Calu3 (cell line): ENCODE data around the gene IFNG-AS1. TPM values are rescaled to one million over a fixed set of nuclear protein-coding genes. Genes with fewer than 3 reads are reported as not detected.

Experiments
- BruUV-seq: library from RNA; stranded (reverse); fragments of 400-500 nt; replicated peaks from 2 replicates; lab custom pipeline; 2021; lab: Mats Ljungman, UMichigan
- CTCF ChIA-PET: fragments of 300-600 bp; sonication (Branson Sonifier 250); formaldehyde crosslinking; loops from one replicate; lab custom pipeline; 2022; ENCODE audit warnings: antibody characterized with exemption; lab: Charles Lee
- DNase-seq: peaks from one replicate; pipeline ENCODE4 v3.0.0; 2022
- H3K27ac Mint-ChIP-seq: one replicate; pipeline ENCODE4 v1.8.0; 2022; ENCODE audit warnings: mixed read lengths; ENCODE audit not compliant: unreplicated experiment
- H3K27me3 Mint-ChIP-seq: one replicate; pipeline ENCODE4 v1.8.0; 2022; ENCODE audit warnings: mixed read lengths; ENCODE audit not compliant: unreplicated experiment
- H3K36me3 Mint-ChIP-seq: one replicate; pipeline ENCODE4 v1.8.0; 2022; ENCODE audit warnings: mild to moderate bottlenecking, moderate library complexity, mixed read lengths; ENCODE audit not compliant: insufficient read depth, unreplicated experiment
- H3K4me1 Mint-ChIP-seq: one replicate; pipeline ENCODE4 v1.8.0; 2022; ENCODE audit warnings: mild to moderate bottlenecking, low read depth, mixed read lengths; ENCODE audit not compliant: unreplicated experiment
- H3K4me3 Mint-ChIP-seq: one replicate; pipeline ENCODE4 v1.8.0; 2022; ENCODE audit warnings: mild to moderate bottlenecking, low read depth, moderate library complexity, mixed read lengths; ENCODE audit not compliant: unreplicated experiment
- H3K9me3 Mint-ChIP-seq: one replicate; pipeline ENCODE4 v1.8.0; 2022; ENCODE audit warnings: low read depth, mixed read lengths; ENCODE audit not compliant: unreplicated experiment
- intact Hi-C: fragments of 100-400 bp; cut with micrococcal nuclease; formaldehyde crosslinking; loops from one replicate; pipeline ENCODE4 v1.10.0; 2022; ENCODE audit not compliant: unreplicated experiment
- total RNA-seq: library from RNA; stranded (reverse); gene quantifications from 2 replicates; pipeline ENCODE4 v1.2.3, GENCODE V29; 2022
- TF ChIP-seq, protein P1 (sequence below): fragments of 200-600 bp; IDR thresholded peaks from one replicate; pipeline ENCODE4 v1.8.0; 2022; ENCODE audit warnings: antibody characterized with exemption; ENCODE audit not compliant: unreplicated experiment

IFNG-AS1 gene
- total RNA-seq, 1 experiment from 2014 or later = not detected

GRCh38 chr12:67999244-67999643 is 10.0 kb downstream of the IFNG-AS1 start:
- TF ChIP-seq, protein P1, sequence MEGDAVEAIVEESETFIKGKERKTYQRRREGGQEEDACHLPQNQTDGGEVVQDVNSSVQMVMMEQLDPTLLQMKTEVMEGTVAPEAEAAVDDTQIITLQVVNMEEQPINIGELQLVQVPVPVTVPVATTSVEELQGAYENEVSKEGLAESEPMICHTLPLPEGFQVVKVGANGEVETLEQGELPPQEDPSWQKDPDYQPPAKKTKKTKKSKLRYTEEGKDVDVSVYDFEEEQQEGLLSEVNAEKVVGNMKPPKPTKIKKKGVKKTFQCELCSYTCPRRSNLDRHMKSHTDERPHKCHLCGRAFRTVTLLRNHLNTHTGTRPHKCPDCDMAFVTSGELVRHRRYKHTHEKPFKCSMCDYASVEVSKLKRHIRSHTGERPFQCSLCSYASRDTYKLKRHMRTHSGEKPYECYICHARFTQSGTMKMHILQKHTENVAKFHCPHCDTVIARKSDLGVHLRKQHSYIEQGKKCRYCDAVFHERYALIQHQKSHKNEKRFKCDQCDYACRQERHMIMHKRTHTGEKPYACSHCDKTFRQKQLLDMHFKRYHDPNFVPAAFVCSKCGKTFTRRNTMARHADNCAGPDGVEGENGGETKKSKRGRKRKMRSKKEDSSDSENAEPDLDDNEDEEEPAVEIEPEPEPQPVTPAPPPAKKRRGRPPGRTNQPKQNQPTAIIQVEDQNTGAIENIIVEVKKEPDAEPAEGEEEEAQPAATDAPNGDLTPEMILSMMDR = no peak
- intact Hi-C loops = no loop called here
- BruUV-seq = no TSS peak
- Mint-ChIP-seq H3K36me3 (no peaks in the 10 kb centered on the region), H3K27me3 (no peaks in the 10 kb centered on the region), H3K4me3 (no peak overlapping the region), H3K27ac (no peak overlapping the region), H3K4me1 (no peaks in the 10 kb centered on the region), H3K9me3 (peaks cover 2% of the 10 kb centered on the region)
- CTCF ChIA-PET = interaction anchor here (0.5 kb wide), 1 partner anchor 162 kb away, joined by 3 read pairs; no protein-coding TSS in a partner anchor
- no peak for DNase-seq

- intact Hi-C loops = loop anchor here (5.0 kb wide), 1 partner anchor 644 kb away; no protein-coding TSS in a partner anchor
- H3K27me3 Mint-ChIP-seq = no peaks in the 10 kb centered on the region
- no peak overlapping the region for H3K4me3 Mint-ChIP-seq
- TF ChIP-seq, protein P1 = peak; percentile 56
- CTCF ChIA-PET = interaction anchor here (0.6 to 1.0 kb wide), 2 partner anchors 157 to 646 kb away, joined by 3 to 4 read pairs; no protein-coding TSS in a partner anchor
- DNase-seq = no peak
- no peaks in the 10 kb centered on the region for H3K36me3 Mint-ChIP-seq
- H3K9me3 Mint-ChIP-seq = peaks cover 9% of the 10 kb centered on the region
- H3K4me1 Mint-ChIP-seq = no peaks in the 10 kb centered on the region
- BruUV-seq = no TSS peak
- no peak overlapping the region for H3K27ac Mint-ChIP-seq
Measured at GRCh38 chr12:68001486-68002466, 12.5 kb downstream of the IFNG-AS1 start.

GRCh38 chr12:68003777-68004176 is 14.5 kb downstream of the IFNG-AS1 start:
- Mint-ChIP-seq H3K4me1 (no peaks in the 10 kb centered on the region), H3K27me3 (no peaks in the 10 kb centered on the region), H3K27ac (no peak overlapping the region), H3K36me3 (no peaks in the 10 kb centered on the region), H3K4me3 (no peak overlapping the region), H3K9me3 (peaks cover 9% of the 10 kb centered on the region)
- intact Hi-C loops = loop anchor here (5.0 kb wide), 1 partner anchor 646 kb away; no protein-coding TSS in a partner anchor
- DNase-seq = no peak
- no TSS peak for BruUV-seq
- TF ChIP-seq, protein P1 = no peak
- CTCF ChIA-PET = interaction anchor here (0.6 to 0.8 kb wide), 2 partner anchors 648 to 970 kb away, joined by 3 to 5 read pairs; no protein-coding TSS in a partner anchor

DNA sequence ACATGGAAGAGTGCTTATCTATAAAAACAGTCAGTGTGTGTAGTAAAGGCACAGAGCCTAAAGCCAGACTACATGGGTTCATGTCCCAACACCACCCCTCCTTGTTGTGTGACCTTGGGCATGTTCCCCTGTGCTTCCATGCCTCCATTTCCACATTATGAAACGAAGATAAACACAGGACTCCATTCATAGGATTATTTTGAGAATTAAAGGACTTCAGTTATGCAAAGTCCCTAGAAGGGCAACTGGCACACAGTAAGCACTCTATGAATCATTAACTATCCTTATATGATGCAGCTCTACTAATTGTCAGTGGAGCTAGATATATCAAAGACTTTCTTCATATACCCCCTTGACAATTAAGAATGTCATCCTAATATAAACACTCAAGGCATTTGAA is 17.8 kb downstream of the IFNG-AS1 start:
- intact Hi-C loops = no loop called here
- DNase-seq = no peak
- CTCF ChIA-PET = no interaction called here
- Mint-ChIP-seq H3K27me3 (peaks cover 4% of the 10 kb centered on the region), H3K36me3 (no peaks in the 10 kb centered on the region), H3K4me1 (peaks cover 8% of the 10 kb centered on the region), H3K27ac (no peak overlapping the region), H3K9me3 (peaks cover 9% of the 10 kb centered on the region), H3K4me3 (no peak overlapping the region)
- TF ChIP-seq, protein P1 = no peak
- no TSS peak for BruUV-seq
